Measurements from ENCODE around the gene IL6ST. TPM values are rescaled to one million over a fixed set of nuclear protein-coding genes. Genes with fewer than 3 reads are reported as not detected.

Gene IL6ST
- total and polyA plus RNA-seq, 10 of the 15 experiments (the other 5 are each of a cell fraction or from before 2014, with no cell fraction given), result 1.5 to 139 (median 13.0) TPM

DNA sequence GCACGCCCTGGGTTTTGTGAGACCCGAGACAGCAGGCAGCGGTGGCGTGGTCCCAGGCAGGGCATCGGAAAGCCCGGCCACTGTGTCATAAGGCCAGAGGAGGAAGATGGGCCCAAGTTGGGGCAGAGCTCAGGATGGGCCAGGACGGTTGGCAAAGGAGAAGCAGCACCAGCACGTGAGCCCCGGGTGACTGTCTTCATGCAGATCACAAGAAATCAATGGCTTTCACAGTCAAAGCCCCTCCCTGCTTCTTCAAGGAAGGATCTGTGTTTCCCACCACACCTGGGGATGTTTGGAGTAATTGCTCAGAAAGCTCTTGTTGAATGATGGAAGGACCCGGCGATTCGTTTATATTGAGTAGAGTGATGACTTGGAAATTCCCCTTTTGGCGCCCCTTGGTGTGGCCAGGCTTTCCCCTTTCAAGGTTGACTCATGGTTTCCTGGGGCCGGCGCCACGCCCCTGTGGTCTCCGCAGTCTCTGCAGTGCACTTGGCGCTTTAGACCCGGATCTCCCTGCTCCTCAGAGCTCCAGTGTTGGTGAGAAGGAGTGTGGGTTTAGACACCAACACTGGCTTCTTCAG lies 91.6 kb downstream of the IL6ST start (continued):
- TF ChIP-seq, protein P1, sequence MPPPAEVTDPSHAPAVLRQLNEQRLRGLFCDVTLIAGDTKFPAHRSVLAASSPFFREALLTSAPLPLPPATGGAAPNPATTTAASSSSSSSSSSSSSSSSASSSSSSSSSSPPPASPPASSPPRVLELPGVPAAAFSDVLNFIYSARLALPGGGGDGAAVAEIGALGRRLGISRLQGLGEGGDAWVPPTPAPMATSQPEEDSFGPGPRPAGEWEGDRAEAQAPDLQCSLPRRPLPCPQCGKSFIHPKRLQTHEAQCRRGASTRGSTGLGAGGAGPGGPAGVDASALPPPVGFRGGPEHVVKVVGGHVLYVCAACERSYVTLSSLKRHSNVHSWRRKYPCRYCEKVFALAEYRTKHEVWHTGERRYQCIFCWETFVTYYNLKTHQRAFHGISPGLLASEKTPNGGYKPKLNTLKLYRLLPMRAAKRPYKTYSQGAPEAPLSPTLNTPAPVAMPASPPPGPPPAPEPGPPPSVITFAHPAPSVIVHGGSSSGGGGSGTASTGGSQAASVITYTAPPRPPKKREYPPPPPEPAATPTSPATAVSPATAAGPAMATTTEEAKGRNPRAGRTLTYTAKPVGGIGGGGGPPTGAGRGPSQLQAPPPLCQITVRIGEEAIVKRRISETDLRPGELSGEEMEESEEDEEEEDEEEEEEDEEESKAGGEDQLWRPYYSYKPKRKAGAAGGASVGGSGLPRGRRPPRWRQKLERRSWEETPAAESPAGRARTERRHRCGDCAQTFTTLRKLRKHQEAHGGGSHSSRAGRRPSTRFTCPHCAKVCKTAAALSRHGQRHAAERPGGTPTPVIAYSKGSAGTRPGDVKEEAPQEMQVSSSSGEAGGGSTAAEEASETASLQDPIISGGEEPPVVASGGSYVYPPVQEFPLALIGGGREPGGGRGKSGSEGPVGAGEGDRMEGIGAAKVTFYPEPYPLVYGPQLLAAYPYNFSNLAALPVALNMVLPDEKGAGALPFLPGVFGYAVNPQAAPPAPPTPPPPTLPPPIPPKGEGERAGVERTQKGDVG (CRISPR knock-in tag; IDR thresholded peaks at IDR 0.05), result no peak
- TF ChIP-seq FOXM1 (IDR thresholded peaks at IDR 0.05; ENCODE audit: low read depth, low read length) (peak; percentile 65; the same call in 1 of the 2 replicates), EED (IDR thresholded peaks at IDR 0.05; ENCODE audit: low read depth) (peak; percentile 61), MEF2A (IDR thresholded peaks at IDR 0.05; ENCODE audit: insufficient read depth, low read depth, low read length) (0 out of 2 replicates have a peak, but pooled peaks have one; percentile 5), MTA2 (IDR thresholded peaks at IDR 0.05; ENCODE audit: low read depth) (peak; percentile 61), SREBF1 (IDR thresholded peaks at IDR 0.05; ENCODE audit: low read length) (no peak), FOXK2 (IDR thresholded peaks at IDR 0.05) (no peak), RFX5 (IDR thresholded peaks at IDR 0.05; ENCODE audit: low read depth, low read length) (no peak), POU2F2 (IDR thresholded peaks at IDR 0.05; ENCODE audit: borderline replicate concordance, low read depth, low read length) (no peak), SIX5 (IDR thresholded peaks at IDR 0.05; ENCODE audit: low read depth, low read length, severe bottlenecking) (no peak), CBX5 (IDR thresholded peaks at IDR 0.05; ENCODE audit: low read depth) (no peak), NR2F1 (conservative IDR thresholded peaks at IDR 0.05) (no peak; the same call in 1 of the 2 replicates)
- TF ChIP-seq, protein P2, sequence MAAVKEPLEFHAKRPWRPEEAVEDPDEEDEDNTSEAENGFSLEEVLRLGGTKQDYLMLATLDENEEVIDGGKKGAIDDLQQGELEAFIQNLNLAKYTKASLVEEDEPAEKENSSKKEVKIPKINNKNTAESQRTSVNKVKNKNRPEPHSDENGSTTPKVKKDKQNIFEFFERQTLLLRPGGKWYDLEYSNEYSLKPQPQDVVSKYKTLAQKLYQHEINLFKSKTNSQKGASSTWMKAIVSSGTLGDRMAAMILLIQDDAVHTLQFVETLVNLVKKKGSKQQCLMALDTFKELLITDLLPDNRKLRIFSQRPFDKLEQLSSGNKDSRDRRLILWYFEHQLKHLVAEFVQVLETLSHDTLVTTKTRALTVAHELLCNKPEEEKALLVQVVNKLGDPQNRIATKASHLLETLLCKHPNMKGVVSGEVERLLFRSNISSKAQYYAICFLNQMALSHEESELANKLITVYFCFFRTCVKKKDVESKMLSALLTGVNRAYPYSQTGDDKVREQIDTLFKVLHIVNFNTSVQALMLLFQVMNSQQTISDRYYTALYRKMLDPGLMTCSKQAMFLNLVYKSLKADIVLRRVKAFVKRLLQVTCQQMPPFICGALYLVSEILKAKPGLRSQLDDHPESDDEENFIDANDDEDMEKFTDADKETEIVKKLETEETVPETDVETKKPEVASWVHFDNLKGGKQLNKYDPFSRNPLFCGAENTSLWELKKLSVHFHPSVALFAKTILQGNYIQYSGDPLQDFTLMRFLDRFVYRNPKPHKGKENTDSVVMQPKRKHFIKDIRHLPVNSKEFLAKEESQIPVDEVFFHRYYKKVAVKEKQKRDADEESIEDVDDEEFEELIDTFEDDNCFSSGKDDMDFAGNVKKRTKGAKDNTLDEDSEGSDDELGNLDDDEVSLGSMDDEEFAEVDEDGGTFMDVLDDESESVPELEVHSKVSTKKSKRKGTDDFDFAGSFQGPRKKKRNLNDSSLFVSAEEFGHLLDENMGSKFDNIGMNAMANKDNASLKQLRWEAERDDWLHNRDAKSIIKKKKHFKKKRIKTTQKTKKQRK (IDR thresholded peaks at IDR 0.05; ENCODE audit: low read depth, low read length), result no peak
- TF ChIP-seq, protein P3, sequence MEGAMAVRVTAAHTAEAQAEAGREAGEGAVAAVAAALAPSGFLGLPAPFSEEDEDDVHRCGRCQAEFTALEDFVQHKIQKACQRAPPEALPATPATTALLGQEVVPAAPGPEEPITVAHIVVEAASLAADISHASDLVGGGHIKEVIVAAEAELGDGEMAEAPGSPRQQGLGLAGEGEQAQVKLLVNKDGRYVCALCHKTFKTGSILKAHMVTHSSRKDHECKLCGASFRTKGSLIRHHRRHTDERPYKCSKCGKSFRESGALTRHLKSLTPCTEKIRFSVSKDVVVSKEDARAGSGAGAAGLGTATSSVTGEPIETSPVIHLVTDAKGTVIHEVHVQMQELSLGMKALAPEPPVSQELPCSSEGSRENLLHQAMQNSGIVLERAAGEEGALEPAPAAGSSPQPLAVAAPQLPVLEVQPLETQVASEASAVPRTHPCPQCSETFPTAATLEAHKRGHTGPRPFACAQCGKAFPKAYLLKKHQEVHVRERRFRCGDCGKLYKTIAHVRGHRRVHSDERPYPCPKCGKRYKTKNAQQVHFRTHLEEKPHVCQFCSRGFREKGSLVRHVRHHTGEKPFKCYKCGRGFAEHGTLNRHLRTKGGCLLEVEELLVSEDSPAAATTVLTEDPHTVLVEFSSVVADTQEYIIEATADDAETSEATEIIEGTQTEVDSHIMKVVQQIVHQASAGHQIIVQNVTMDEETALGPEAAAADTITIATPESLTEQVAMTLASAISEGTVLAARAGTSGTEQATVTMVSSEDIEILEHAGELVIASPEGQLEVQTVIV (IDR thresholded peaks at IDR 0.05; ENCODE audit: borderline replicate concordance, partially characterized antibody), result no peak
- TF ChIP-seq, protein P4, sequence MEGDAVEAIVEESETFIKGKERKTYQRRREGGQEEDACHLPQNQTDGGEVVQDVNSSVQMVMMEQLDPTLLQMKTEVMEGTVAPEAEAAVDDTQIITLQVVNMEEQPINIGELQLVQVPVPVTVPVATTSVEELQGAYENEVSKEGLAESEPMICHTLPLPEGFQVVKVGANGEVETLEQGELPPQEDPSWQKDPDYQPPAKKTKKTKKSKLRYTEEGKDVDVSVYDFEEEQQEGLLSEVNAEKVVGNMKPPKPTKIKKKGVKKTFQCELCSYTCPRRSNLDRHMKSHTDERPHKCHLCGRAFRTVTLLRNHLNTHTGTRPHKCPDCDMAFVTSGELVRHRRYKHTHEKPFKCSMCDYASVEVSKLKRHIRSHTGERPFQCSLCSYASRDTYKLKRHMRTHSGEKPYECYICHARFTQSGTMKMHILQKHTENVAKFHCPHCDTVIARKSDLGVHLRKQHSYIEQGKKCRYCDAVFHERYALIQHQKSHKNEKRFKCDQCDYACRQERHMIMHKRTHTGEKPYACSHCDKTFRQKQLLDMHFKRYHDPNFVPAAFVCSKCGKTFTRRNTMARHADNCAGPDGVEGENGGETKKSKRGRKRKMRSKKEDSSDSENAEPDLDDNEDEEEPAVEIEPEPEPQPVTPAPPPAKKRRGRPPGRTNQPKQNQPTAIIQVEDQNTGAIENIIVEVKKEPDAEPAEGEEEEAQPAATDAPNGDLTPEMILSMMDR (IDR thresholded peaks at IDR 0.05 in 2 of 3, conservative IDR thresholded peaks at IDR 0.05 in 1 of 3; ENCODE audit: control insufficient read depth in 2 of 3, extremely low read depth in 1 of 3, insufficient read depth in 1 of 3, low read depth in 3 of 3, low read length in 3 of 3), result no peak
- TF ChIP-seq, protein P5, sequence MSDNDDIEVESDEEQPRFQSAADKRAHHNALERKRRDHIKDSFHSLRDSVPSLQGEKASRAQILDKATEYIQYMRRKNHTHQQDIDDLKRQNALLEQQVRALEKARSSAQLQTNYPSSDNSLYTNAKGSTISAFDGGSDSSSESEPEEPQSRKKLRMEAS (IDR thresholded peaks at IDR 0.05; ENCODE audit: low read depth, low read length), result no peak
- TF ChIP-seq, protein P6, sequence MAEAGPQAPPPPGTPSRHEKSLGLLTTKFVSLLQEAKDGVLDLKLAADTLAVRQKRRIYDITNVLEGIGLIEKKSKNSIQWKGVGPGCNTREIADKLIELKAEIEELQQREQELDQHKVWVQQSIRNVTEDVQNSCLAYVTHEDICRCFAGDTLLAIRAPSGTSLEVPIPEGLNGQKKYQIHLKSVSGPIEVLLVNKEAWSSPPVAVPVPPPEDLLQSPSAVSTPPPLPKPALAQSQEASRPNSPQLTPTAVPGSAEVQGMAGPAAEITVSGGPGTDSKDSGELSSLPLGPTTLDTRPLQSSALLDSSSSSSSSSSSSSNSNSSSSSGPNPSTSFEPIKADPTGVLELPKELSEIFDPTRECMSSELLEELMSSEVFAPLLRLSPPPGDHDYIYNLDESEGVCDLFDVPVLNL (IDR thresholded peaks at IDR 0.05; ENCODE audit: low read depth, low read length), result no peak
